ENCODE measurements around the gene ATP6V0E1.

GRCh38 chr5:173035904-173036707, 52.5 kb downstream of the ATP6V0E1 start:
- TF ChIP-seq CTCF (IDR thresholded peaks at IDR 0.05) = no peak
- no peak for TF ChIP-seq POLR2A (IDR thresholded peaks at IDR 0.05)

All from testis (tissue), 2 donors.